Measurements from ENCODE around the gene ATF6. TPM values are rescaled to one million over a fixed set of nuclear protein-coding genes. Genes with fewer than 3 reads are reported as not detected.

The ATF6 gene
- total and polyA plus RNA-seq, 2 of the 8 experiments (the other 6 are each of a cell fraction or from before 2014, with no cell fraction given), result 4.6 to 10.0 TPM

- no peak overlapping the region; the same call in 1 of the 2 replicates for H2BK12ac ChIP-seq (ENCODE audit: low read depth, low read length)
- H3K9ac ChIP-seq (replicated peaks in 1 of 4; ENCODE audit: extremely low read depth in 1 of 4, low read depth in 3 of 4, low read length in 3 of 4), result no peak overlapping the region
- H3K27me3 ChIP-seq (replicated peaks in 1 of 4; ENCODE audit: control insufficient read depth in 3 of 4, extremely low read depth in 1 of 4, insufficient read depth in 3 of 4, low read length in 3 of 4), result peaks cover 12 to 24% (median 21%) of the 10 kb centered on the region in 4 experiments
- no peak overlapping the region for H2BK20ac ChIP-seq (ENCODE audit: low read length)
- no peak overlapping the region for H2BK120ac ChIP-seq (replicated peaks; ENCODE audit: low read depth, low read length)
- no peak overlapping the region for H4K8ac ChIP-seq (ENCODE audit: extremely low read depth, insufficient read depth, low read length)
- 100% methylated on average over 1 of the region's 1 CpG; no CpG with 5 or more reads in 1 of the 2 experiments for WGBS, 2 experiments (ENCODE audit: extremely low coverage in 1 of 2, insufficient coverage in 1 of 2, insufficient read length in 1 of 2, insufficient replicate concordance in 2 of 2, low coverage in 1 of 2, low lambda C conversion rate in 2 of 2, missing lambda C conversion rate in 1 of 2)
- peaks cover 12% of the 10 kb centered on the region for H3K23me2 ChIP-seq (ENCODE audit: low read depth, low read length)
- H3K56ac ChIP-seq (replicated peaks; ENCODE audit: insufficient read length, low read depth, low read length), result no peak overlapping the region
- H3K14ac ChIP-seq (ENCODE audit: insufficient read length), result no peak overlapping the region
- H2AK5ac ChIP-seq (ENCODE audit: low read depth, low read length), result no peak overlapping the region
- H2BK15ac ChIP-seq (ENCODE audit: low read length), result no peak overlapping the region
- H3K4me1 ChIP-seq (replicated peaks in 1 of 4; ENCODE audit: control insufficient read depth in 3 of 4, insufficient read depth in 4 of 4, low read length in 3 of 4), result peaks cover 0 to 3% (median 3%) of the 10 kb centered on the region in 4 experiments; a peak in 6 of 7 replicates
- no peak for FAIRE-seq
- no peak overlapping the region for H3K4me3 ChIP-seq (ENCODE audit: extremely low read depth in 1 of 4, insufficient read depth in 2 of 4, low read depth in 3 of 4, low read length in 4 of 4)
- no peak overlapping the region for H3K27ac ChIP-seq (ENCODE audit: low read depth, low read length)
- no peak overlapping the region for H3K23ac ChIP-seq (ENCODE audit: insufficient read length)
- no peak overlapping the region for H4K5ac ChIP-seq (ENCODE audit: insufficient read length, low read depth, low read length)
- TF ChIP-seq CTBP2 (IDR thresholded peaks at IDR 0.05; ENCODE audit: borderline replicate concordance, insufficient read depth, insufficient read length, low read length) (no peak), MAFK (IDR thresholded peaks at IDR 0.05; ENCODE audit: low read depth, low read length) (no peak), EZH2 (IDR thresholded peaks at IDR 0.05; ENCODE audit: low read depth, low read length, severe bottlenecking) (no peak), RBBP5 (IDR thresholded peaks at IDR 0.05; ENCODE audit: borderline replicate concordance, low read depth, low read length) (no peak), ASH2L (IDR thresholded peaks at IDR 0.05; ENCODE audit: low read length) (no peak), RXRA (IDR thresholded peaks at IDR 0.05; ENCODE audit: insufficient read depth, low read depth, low read length) (no peak), USF2 (IDR thresholded peaks at IDR 0.05; ENCODE audit: low read length) (no peak), GABPA (IDR thresholded peaks at IDR 0.05; ENCODE audit: borderline replicate concordance, insufficient read depth, low read length) (no peak), TBP (IDR thresholded peaks at IDR 0.05; ENCODE audit: low read depth, low read length) (no peak), GTF2F1 (IDR thresholded peaks at IDR 0.05; ENCODE audit: borderline replicate concordance, low read depth, low read length) (no peak), SUZ12 (IDR thresholded peaks at IDR 0.05; ENCODE audit: low read length) (no peak), POU5F1 (IDR thresholded peaks at IDR 0.05; ENCODE audit: low read depth, low read length) (no peak)
- no peak overlapping the region for H2AFZ ChIP-seq (ENCODE audit: low read length)
- H4K91ac ChIP-seq (replicated peaks; ENCODE audit: insufficient read length, low read length), result no peak overlapping the region
- no peaks in the 10 kb centered on the region for H3K36me3 ChIP-seq (ENCODE audit: control insufficient read depth in 2 of 4, insufficient read depth in 4 of 4, low read length in 3 of 4)
- H2BK5ac ChIP-seq (ENCODE audit: low read depth, low read length), result no peak overlapping the region
- CTCF ChIA-PET (ENCODE audit: partially characterized antibody), result interaction anchor here (1.1 to 1.2 kb wide), 2 partner anchors 15 to 16 kb away, joined by 4 to 5 read pairs; no protein-coding TSS in a partner anchor
- no peak for DNase-seq (ENCODE audit: low read depth in 1 of 2, low spot score in 2 of 2)
- no peaks in the 10 kb centered on the region for H3K9me3 ChIP-seq (ENCODE audit: insufficient read depth in 2 of 2, low read depth in 1 of 2, low read length in 1 of 2)
- POLR2A ChIA-PET (ENCODE audit: partially characterized antibody), result no interaction called here
- H3K79me2 ChIP-seq (ENCODE audit: control insufficient read depth in 1 of 2, insufficient read depth in 2 of 2, low read length in 2 of 2), result no peaks in the 10 kb centered on the region
- H4K20me1 ChIP-seq (replicated peaks in 1 of 2; ENCODE audit: control insufficient read depth in 1 of 2, insufficient read depth in 2 of 2, low read length in 2 of 2), result no peaks in the 10 kb centered on the region
- H3K4me2 ChIP-seq (ENCODE audit: insufficient read depth in 1 of 2, low read depth in 2 of 2, low read length in 2 of 2), result no peak overlapping the region
- H3K4ac ChIP-seq (replicated peaks; ENCODE audit: insufficient read length, low read depth, low read length), result no peak overlapping the region
- no peaks in the 10 kb centered on the region for H3K79me1 ChIP-seq (ENCODE audit: low read depth, low read length)
- H3K18ac ChIP-seq (ENCODE audit: extremely low read depth, low read length), result no peak overlapping the region
Measured at GRCh38 chr1:161722406-161722805, 43.7 kb upstream of the ATF6 start.

Data from H1 (cell line).